Measurements from ENCODE around the gene SASS6.
A peak's percentile ranks its signal among the peaks of the same experiment; 100 is the strongest.

The SASS6 gene

GRCh38 chr1:100038660-100039287, 94.0 kb downstream of the SASS6 start:
- peak; percentile 70 for DNase-seq

- DNase-seq: peak; percentile 89
Measured at GRCh38 chr1:100037927-100038659, 94.6 kb downstream of the SASS6 start.

DNA sequence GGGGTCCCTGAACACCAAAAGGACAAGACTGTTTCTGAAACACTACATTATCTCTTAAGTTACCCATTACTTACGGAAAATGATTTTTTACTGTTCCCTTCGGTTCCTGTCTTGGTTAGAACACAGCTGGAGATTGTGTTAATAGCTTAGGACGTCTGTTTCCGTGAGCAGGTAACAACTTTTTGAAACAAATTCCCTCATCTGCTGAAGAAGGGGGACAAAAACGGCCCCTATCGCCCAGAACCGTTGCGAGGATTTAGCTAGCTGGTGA, 95.1 kb downstream of the SASS6 start:
- DNase-seq: no peak

DNA sequence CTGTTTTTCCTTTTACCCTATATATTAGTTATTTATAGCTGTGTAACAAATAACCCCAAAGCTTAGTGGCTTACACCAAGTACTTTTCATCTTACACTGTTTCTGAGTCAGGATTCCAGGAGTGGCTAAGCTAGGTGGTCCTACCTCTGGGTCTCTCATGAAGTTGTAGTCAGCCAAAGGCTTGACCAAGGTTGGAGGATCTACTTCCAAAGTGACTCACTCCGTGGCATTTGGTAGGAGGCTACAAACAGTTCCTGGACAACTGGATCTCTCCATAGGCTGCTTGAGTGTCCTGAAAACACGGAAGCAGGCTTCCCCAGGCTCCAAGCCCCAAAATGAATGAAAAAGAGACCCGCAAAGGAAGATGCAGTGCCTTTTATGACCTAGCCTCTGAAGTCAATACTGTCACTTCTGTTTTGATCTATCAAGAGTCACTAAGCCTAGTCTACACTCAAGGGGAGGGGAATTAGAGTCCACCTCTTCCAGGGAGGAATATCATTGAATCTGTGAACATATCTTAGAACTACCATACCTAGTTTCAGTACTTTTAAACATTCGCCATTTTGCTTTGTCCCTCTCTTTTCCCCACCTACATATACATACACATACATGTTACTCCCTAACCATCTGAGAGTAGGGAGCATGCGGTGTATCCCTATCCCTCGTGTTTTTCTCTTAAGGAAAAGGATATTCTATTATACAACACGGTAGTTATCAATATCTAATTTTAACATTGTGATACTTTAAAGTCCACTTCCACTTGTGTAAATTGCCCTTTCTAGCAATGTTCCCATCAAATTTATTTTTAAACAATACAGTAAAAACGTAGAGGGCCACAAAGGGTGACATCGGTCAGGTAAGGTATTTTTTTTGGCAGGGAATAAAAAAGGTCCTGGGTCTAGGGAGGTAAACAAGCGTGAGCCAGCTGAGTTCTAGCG, 95.7 kb downstream of the SASS6 start:
- DNase-seq: peak; percentile 39

GRCh38 chr1:100035214-100035613, 97.5 kb downstream of the SASS6 start:
- no peak for DNase-seq

DNA sequence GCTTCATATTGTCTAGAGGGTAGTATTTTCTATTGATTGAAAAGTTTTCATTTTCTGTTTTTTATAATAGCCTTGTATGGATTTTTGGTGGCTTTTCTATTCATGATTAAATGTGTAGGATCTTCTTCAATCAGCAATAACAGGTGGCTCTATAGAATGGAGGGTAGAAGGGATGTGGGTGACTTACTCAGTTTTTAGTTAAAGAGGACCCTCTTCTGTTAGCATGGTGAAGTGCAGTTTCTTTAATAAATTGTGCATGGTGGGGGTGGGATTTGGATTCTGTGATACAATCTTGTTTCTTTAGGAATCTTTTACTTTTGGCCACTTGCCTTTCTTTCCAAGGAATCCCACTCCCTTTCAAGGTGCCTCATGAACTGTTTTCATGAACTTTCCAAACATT, 98.3 kb downstream of the SASS6 start:
- peak; percentile 71 for DNase-seq
